Measurements from ENCODE around the gene DNAJC13. TPM values are rescaled to one million over a fixed set of nuclear protein-coding genes. Genes with fewer than 3 reads are reported as not detected.

Gene DNAJC13
- total RNA-seq, 4 donors from 2014 or later = 20.6 to 52.6 (median 39.7) TPM

- Histone ChIP-seq H3K27ac (no peak overlapping the region), H3K36me3 (peaks cover 91% of the 10 kb centered on the region), H3K4me3 (no peak overlapping the region), H3K27me3 (no peaks in the 10 kb centered on the region), H3K9me3 (no peaks in the 10 kb centered on the region), H3K4me1 (no peaks in the 10 kb centered on the region)
- 93% methylated on average over 1 of the region's 1 CpG for WGBS
- DNase-seq (ENCODE audit: low spot score in 2 of 2) = no peak
- TF ChIP-seq CTCF (IDR thresholded peaks at IDR 0.05) (no peak), EP300 (IDR thresholded peaks at IDR 0.05) (no peak), POLR2AphosphoS5 (IDR thresholded peaks at IDR 0.05) (no peak), POLR2A (IDR thresholded peaks at IDR 0.05) (no peak)
Observed at GRCh38 chr3:132509506-132509905, 92.2 kb downstream of the DNAJC13 start.

- H3K4me3 ChIP-seq = no peak overlapping the region
- H3K27me3 ChIP-seq = no peaks in the 10 kb centered on the region
- H3K36me3 ChIP-seq = peaks cover 91% of the 10 kb centered on the region
- WGBS = 95% methylated on average over 5 of the region's 5 CpGs
- DNase-seq (ENCODE audit: low spot score in 2 of 2) = no peak
- H3K4me1 ChIP-seq = no peaks in the 10 kb centered on the region
- no peaks in the 10 kb centered on the region for H3K9me3 ChIP-seq
- no peak overlapping the region for H3K27ac ChIP-seq
- TF ChIP-seq EP300 (IDR thresholded peaks at IDR 0.05) (no peak), POLR2AphosphoS5 (IDR thresholded peaks at IDR 0.05) (no peak), POLR2A (IDR thresholded peaks at IDR 0.05) (no peak), CTCF (IDR thresholded peaks at IDR 0.05) (no peak)
Observed at GRCh38 chr3:132513057-132513456, 95.8 kb downstream of the DNAJC13 start.

DNA sequence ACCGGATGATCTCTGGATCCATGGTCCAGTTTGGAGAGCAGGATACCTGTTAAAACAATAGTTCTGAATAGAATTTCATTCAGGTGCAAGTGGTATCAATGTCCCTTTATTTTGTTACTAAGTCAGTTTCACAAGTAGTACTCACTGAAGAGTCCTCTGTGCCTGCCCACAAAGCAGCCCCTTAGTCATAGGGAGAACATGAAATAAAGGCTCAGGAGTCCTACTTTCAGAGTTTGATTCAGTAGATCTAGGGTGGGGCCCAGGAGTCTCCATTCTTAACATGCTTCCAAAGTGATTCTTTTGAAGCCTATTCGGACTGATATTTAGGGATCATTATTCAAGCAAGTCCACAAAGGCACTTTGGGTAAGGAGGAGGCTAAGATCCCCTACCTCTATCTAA is 100.0 kb downstream of the DNAJC13 start:
- no peak for TF ChIP-seq CTCF (IDR thresholded peaks at IDR 0.05)
- no peak for TF ChIP-seq EP300 (IDR thresholded peaks at IDR 0.05)
- no peak for TF ChIP-seq POLR2AphosphoS5 (IDR thresholded peaks at IDR 0.05)

GRCh38 chr3:132519914-132520313 is 102.6 kb downstream of the DNAJC13 start:
- no peaks in the 10 kb centered on the region for H3K9me3 ChIP-seq
- DNase-seq (ENCODE audit: low spot score in 2 of 2) = no peak
- TF ChIP-seq POLR2A (IDR thresholded peaks at IDR 0.05) (no peak), EP300 (IDR thresholded peaks at IDR 0.05) (no peak), POLR2AphosphoS5 (IDR thresholded peaks at IDR 0.05) (no peak), CTCF (IDR thresholded peaks at IDR 0.05) (no peak)
- no peak overlapping the region for H3K27ac ChIP-seq
- H3K36me3 ChIP-seq = peaks cover 83% of the 10 kb centered on the region
- H3K4me3 ChIP-seq = no peak overlapping the region
- no peaks in the 10 kb centered on the region for H3K27me3 ChIP-seq
- WGBS = 94% methylated on average over 5 of the region's 5 CpGs
- no peaks in the 10 kb centered on the region for H3K4me1 ChIP-seq

More for the DNA sequence above, 100.0 kb downstream of the DNAJC13 start:
- Histone ChIP-seq H3K4me3 (no peak overlapping the region), H3K4me1 (no peaks in the 10 kb centered on the region), H3K27ac (no peak overlapping the region), H3K27me3 (no peaks in the 10 kb centered on the region), H3K9me3 (no peaks in the 10 kb centered on the region), H3K36me3 (peaks cover 82% of the 10 kb centered on the region)
- 98% methylated on average over 2 of the region's 2 CpGs for WGBS
- no peak for DNase-seq (ENCODE audit: low spot score in 2 of 2)

- DNase-seq (ENCODE audit: low spot score in 2 of 2) = no peak
- 84% methylated on average over 5 of the region's 5 CpGs for WGBS
- Histone ChIP-seq H3K27ac (no peak overlapping the region), H3K27me3 (no peaks in the 10 kb centered on the region), H3K4me1 (no peaks in the 10 kb centered on the region), H3K9me3 (no peaks in the 10 kb centered on the region), H3K4me3 (no peak overlapping the region), H3K36me3 (peaks cover 81% of the 10 kb centered on the region)
- no peak for TF ChIP-seq CTCF (IDR thresholded peaks at IDR 0.05)
- no peak for TF ChIP-seq POLR2AphosphoS5 (IDR thresholded peaks at IDR 0.05)
- no peak for TF ChIP-seq POLR2A (IDR thresholded peaks at IDR 0.05)
- no peak for TF ChIP-seq EP300 (IDR thresholded peaks at IDR 0.05)
Observed at GRCh38 chr3:132521901-132522300, 104.6 kb downstream of the DNAJC13 start.

All from suprapubic skin (tissue), 4 donors.